GM21423 (cell line): ENCODE data around the gene PITPNM3.

Experiments
- ATAC-seq: cut with Tn5 transposase; IDR thresholded peaks from one replicate; pipeline ENCODE4 v1.9.1; 2021; ENCODE audit warnings: mild to moderate bottlenecking, moderate library complexity; ENCODE audit not compliant: unreplicated experiment

PITPNM3 gene

DNA sequence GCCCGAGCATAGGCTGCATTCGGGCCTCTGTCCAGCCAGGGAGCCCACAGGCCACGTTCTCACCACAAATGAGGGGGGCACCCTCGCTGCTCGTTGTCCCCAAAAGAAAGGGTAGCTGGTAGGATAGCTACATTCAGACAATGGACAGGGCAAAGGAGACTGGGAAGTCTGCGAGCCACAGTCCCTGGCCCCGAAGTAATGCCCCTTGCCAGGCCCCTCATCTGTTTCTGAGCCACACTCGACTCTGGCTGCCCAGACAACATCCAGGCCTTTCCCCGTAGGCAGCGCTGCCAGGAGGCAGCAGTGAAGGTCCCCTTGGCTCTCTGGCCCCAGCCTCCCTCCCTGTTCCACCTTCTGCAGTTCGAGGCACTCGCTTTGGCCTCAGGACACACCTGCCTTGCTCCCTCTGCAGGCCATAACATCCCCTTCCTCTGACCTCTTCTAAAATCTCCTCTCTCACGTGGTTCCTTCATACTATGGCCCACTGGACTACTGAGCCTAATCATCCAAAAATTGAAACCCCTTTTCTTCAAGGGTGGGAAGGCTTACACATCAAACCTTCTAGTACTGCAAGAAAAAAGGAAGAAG, 133.6 kb downstream of the PITPNM3 start:
- ATAC-seq, result no peak

- no peak for ATAC-seq
Measured at GRCh38 chr17:6421700-6422604, 134.4 kb downstream of the PITPNM3 start.

GRCh38 chr17:6420173-6420641, 136.1 kb downstream of the PITPNM3 start:
- no peak for ATAC-seq

- no peak for ATAC-seq
Measured at GRCh38 chr17:6415616-6416015, 140.7 kb downstream of the PITPNM3 start.

GRCh38 chr17:6413065-6413464, 143.3 kb downstream of the PITPNM3 start:
- ATAC-seq, result no peak

- no peak for ATAC-seq
Measured at GRCh38 chr17:6408735-6409134, 147.6 kb downstream of the PITPNM3 start.

DNA sequence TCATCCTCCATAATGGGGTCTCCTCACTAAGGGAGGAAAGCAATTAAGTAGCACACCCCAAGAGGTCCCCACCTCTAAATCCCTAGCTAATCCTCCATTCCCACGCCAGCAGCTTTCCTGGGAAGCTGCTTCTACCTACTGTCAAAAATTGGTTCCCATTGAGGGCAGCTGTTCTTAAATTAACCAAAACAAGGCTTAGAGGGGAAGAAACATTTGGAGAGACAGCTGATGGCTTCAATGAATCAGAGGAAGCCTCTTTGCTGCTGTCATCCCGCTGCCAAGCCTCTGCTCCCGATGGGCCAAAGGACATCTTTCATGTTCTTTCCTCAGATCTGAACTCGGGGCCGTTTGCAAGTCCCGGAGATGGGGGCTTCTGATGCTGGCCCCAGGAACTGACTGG, 148.1 kb downstream of the PITPNM3 start:
- no peak for ATAC-seq

- ATAC-seq, result no peak
Measured at GRCh38 chr17:6402258-6402657, 154.1 kb downstream of the PITPNM3 start.
